NCI-H187 (cell line): Measurements from ENCODE around the gene CCNJ.
"Not testable (repeated sequence)": the region's sequence is repeated elsewhere in the genome, so short reads cannot be mapped to it uniquely, and the experiment has no call there.

Source experiments
- DNase-seq, 2 experiments: peaks; one replicate each; lab custom pipeline; 2025; lab: John Stamatoyannopoulos, UW

CCNJ gene, protein sequence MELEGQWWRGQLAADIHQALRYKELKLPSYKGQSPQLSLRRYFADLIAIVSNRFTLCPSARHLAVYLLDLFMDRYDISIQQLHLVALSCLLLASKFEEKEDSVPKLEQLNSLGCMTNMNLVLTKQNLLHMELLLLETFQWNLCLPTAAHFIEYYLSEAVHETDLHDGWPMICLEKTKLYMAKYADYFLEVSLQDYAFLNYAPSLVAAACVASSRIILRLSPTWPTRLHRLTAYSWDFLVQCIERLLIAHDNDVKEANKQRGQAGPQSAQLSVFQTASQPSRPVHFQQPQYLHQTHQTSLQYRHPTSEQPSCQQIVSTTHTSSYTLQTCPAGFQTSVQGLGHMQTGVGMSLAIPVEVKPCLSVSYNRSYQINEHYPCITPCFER

GRCh38 chr10:96043033-96043892, at the start of gene CCNJ:
TSS of gene CCNJ (plus strand) at chr10:96043583. CDS start at chr10:96044394, 811 bp downstream.
- peak; percentile 27 to 62 for DNase-seq

DNA sequence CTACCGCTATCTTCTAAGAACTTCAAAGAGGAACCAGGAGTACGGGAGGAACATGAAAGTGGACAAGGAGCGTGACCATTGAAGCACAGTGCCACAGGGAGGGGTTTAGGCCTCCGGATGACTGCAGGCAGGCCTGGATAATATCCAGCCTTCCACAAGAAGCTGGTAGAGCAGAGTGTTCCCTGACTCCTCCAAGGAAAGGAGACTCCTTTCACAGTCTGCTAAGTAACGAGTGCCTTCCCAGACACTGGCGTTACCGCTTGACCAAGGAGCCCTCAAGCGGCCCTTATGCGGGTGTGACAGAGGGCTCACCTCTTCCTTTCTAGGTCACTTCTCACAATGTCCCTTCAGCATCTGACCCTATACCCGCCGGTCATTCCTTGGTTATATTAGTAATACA, 49.0 kb upstream of the CCNJ start:
- not testable (repeated sequence) for DNase-seq

DNA sequence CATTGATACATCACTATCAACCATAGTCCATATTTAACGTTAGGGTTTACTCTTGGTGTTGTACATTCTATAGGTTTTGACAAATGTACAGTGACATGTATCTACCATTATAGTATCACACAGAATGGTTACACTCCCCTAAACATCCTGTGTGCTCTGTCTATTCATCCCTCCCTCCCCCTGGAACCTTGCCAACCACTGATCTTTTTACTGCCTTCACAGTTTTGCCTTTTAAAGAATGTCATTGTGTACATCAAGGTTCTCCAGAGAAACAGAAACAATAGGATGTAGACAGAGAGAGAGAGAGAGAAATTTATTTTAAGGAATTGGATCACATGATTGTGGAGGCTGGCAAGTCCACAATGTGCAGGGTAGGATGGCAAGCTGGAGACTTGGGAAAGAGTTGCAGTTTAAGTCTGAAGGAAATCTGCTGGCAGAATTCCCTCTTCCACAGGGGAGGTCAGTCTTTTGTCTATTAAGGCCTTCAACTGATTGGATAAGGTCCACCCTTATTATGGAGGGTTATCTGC, 45.1 kb upstream of the CCNJ start:
- DNase-seq = no peak

DNA sequence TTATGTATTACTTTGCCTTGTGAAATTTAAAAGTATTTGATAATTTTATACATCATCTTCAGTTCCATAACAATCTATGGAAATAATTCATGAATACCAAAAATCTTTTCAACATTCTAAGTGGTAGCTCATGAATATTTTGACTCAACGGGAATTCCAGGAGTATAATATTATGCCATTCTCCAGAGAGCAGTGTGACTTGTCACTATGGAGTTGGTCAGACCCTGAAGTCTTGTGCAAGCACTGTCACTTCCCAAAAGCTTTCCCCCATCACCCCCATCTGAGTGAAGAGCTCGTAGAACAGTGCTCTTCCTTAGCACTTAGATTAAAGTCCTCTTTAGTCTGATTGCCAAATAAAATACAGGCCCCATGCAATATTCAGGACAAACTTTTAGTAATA, 29.4 kb upstream of the CCNJ start:
- DNase-seq = no peak

DNA sequence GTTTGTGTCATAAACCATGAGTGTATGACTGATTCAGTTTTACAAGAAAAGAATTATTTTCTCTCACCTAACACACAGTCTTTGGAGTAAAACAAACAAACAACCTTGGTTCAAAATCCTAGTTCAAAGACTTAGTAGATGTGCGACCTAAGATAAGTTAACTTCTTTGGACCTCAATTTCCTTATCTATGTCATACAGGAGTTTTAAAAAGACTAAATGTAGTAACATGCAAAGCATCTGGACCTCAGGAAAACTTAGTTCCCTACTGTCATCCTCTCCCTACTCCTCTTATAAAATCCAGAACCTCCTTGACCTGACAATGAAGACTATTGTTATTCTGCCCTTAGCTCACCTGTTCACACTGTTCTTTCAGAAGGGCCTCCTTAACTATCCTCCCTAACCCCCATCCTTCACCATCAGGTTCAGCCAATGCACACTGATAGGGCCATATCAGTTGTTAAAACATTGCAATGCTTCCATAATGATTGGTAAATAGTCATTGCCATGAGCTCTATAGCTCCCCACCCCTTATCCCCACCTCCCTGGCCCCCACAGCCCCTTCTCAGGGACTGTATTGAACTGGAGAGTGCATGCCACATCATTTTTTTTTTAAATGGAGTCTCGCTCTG, 28.8 kb upstream of the CCNJ start:
- DNase-seq = no peak

DNA sequence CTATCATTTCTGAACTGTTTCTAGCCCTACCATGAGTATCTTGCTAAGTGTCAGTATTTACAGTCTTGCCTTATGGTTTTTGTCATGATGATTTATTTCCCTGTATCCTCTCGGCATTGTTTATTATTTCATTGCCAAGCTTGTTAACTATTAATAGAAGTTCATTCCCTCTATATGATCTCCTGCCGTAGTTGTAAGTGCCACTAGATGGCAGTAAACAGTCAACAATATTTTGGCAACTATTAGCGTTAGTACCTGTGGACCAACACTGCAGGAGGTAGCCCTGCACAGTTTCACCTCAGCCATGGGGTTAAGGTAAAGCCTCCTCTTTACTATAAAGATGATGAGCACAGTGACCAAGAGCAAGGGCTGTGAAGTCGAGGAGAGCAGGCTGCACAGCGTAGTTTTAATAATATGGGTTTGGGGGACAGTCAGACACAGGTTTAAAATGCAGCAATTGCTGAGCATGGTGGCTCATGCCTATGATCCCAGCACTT, 26.1 kb upstream of the CCNJ start:
- DNase-seq = peak in 1 of 2 experiments; percentile 6

DNA sequence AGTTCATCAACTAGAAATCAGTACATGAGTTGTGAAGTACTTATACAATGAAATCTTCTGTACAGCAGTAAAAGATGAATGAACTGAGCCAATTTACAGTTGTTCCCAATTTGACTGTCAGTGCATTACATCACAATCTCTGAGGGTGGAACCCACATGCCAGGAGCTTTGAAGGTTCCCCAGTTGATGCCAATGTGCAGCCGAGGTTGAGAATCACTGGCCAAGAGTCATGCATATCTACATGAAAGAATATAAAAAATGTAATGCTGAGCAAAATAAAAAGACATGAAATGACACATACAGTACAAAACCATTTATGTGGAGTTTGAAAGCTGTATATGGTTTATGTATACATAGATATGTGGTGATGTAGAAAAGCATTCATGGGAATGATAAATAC, 22.1 kb upstream of the CCNJ start:
- no peak for DNase-seq

- no peak for DNase-seq
These were observed 20.6 kb upstream of the CCNJ start for GRCh38 chr10:96022739-96023138.

DNA sequence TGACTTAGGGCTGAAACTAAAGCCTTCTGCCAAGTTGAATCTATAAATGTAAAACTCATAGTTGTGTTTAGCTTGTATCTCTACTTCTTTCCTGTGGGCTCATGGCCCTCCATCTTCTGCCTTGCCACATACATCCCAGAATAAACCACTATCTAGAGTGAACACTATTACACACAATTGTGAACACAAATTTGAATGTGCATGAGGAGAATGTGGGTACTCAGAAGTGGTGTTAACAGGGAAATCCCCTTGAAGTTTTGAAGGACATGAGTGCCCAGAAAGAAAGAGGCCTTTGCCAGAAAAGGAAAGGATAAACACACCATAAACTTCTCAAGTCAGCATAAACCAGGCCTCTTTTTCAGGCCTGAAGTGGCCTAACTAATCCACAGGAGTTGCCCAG, 20.2 kb upstream of the CCNJ start:
- no peak for DNase-seq

- no peak for DNase-seq
These were observed 17.8 kb upstream of the CCNJ start for GRCh38 chr10:96025566-96025965.

DNA sequence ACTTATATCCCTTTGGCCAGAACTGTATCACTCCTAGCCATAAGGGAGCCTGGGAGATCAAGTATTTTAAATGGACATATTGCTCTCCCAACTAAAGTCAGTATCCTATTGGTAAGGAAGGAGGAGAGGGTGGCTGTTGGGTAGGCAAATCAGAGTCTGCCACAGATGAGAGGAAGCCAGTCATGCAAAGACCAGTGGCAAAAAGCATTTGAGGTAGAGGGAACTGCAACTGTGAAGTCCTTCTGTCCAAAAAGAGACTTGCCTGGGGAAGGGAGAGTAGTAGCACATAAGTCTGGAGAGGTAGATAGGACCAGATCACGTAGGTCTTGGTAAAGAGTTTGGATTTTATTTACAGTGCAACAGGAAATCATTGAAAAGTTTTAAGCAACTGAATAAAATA, 8.8 kb upstream of the CCNJ start:
- no peak for DNase-seq

GRCh38 chr10:96038476-96039387, 4.7 kb upstream of the CCNJ start:
- DNase-seq = no peak

DNA sequence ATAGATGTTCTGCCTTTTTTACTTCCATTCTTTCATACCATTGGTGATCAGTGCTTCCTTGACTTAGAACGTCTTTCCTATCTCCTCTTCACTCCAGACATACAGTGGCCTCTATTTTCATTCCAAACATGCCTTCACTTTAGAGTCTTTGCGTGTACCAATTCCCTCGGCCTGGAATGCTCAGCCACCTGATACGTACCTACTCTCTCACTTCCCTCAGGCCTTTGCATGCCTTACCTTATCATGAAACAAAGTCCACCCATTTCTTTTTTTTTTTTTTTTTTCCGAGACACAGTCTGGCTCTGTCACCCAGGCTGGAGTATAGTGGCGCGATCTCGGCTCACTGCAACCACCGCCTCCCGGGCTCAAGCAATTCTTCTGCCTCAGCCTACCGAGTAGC, 2.2 kb upstream of the CCNJ start:
- DNase-seq = no peak

DNA sequence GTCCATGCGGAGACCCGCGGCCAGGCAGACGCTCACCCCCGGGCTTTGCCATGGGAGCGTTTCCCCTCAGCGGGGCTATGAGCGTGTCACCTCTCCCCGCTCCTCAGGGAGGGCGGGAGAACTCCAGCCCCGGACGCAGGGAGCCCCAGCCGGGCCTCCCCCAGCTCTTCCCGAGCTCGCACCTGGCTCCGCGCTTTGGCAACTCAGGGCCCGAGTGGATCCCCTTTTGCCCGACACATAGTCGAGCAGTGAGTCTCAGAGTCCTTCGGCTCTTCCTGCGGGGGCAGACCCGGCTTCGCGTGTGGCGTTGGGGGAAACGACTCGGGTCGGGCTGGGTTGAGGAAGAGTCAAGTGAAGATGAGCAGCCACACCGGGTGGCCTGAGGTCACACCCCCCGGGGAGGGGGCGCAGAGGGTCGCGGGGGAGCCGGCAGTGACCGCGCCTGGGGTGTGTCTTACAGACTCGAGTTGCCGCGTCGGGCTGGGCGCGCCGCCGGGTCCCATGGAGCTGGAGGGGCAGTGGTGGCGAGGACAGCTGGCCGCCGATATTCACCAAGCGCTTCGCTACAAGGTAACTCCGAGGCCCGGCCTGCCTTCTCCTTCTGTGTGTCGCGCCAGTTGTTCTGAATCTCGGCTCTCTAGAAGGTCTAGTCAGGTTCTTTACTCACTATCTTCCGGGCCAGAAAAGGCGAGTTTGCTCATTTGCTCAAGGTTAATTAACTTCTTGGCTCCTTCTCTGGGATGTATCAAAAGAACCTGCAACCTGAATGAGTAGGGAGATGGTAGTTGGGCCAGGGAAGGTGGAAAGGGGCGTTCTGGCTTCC, 721 bp downstream of the CCNJ start:
- peak; percentile 5 to 20 for DNase-seq

DNA sequence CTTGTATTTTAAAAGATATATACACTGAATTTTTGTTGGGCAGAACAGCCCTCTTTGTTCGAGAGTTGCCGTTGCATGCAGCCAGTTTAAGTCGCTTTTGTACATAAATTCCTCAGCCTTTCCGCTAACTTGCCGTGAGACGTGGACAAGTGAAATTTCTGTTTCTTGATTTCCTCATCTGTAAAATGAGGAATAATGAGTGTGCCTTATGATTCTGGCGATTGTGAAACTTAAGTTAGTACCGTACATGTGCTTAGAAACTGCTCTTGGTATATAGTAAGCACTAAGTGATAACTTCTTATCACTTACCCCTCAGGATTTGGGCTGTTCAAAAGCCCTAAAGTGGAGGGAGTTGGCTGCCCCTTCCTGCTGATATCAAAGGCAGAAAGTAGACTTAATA, 1.4 kb downstream of the CCNJ start:
- no peak for DNase-seq

DNA sequence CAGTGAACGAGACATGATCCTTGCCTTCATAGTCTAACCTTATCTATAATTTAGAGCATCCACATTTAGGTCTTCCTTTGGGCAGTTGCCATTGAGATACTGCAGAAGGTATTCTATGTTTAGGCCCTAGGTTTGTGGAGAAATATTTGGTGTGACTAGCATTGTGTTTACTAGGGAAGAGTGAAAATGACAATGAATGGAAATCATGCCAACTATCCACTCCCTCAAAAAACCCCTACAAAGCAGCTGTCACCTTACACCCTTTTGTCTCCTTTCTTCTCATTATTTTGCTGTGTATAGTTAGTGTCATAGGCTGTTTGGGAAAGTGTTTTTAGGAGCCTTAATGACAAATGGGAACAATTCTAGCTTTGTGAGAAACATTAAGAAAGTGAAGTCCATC, 3.2 kb downstream of the CCNJ start:
- no peak for DNase-seq

DNA sequence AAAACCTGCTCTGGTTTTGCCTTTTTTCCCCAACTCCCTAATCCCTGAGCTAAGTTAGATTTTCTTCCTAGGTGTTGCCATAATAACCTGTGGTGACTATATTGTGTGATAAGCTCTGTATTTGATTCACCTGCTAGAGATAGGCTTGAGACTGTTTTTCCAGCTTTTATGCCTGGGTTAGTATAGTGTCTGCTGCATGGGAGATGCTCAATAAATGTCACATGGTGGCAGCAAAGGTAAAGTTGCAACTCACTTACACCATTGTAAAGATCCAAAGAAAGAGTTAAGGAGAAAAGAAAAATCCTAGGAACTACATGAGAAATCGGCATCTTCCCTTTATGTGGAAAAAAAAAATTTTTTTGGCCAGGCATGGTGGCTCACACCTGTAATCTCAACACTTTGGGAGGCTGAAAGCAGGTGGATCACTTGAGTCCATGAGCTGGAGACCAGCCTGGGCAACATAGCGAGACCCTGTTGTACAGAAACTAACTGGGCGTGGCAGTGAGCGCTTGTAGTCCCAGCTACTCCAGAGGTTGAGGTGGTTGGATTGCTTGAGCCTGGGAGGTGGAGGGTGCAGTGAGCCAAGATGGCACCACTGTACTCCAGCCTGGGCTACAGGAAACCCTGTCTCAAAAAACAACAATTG, 3.7 kb downstream of the CCNJ start:
- DNase-seq = no peak

DNA sequence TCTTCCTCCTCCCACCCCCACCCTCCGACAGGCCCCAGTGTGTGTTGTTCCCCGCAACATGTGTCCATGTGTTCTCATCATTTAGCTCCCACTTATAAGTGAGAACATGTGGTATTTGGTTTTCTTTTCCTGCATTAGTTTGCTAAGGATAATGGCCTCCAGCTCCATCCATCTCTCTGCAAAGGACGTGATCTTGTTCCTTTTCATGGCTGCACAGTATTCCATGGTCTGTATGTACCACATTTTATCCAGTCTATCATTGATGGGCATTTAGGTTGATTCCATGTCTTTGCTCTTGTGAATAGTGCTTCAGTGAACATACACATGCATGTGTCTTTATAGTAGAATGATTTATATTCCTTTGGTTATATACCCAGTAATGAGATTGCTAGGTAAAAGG, 4.5 kb downstream of the CCNJ start:
- DNase-seq = not testable (repeated sequence)

GRCh38 chr10:96049340-96049739, 6.0 kb downstream of the CCNJ start:
- DNase-seq = no peak

GRCh38 chr10:96053985-96054384, 10.6 kb downstream of the CCNJ start:
- no peak for DNase-seq
